Calu3 (cell line): ENCODE measurements around the gene CD3G. TPM values are rescaled to one million over a fixed set of nuclear protein-coding genes. Genes with fewer than 3 reads are reported as not detected.

Experiments used
- BruUV-seq: library from RNA; stranded (reverse); fragments of 400-500 nt; replicated peaks from 2 replicates; lab custom pipeline; 2021; lab: Mats Ljungman, UMichigan
- CTCF ChIA-PET: fragments of 300-600 bp; sonication (Branson Sonifier 250); formaldehyde crosslinking; loops from one replicate; lab custom pipeline; 2022; ENCODE audit warnings: antibody characterized with exemption; lab: Charles Lee
- DNase-seq: peaks from one replicate; pipeline ENCODE4 v3.0.0; 2022
- H3K27ac Mint-ChIP-seq: one replicate; pipeline ENCODE4 v1.8.0; 2022; ENCODE audit warnings: mixed read lengths; ENCODE audit not compliant: unreplicated experiment
- H3K27me3 Mint-ChIP-seq: one replicate; pipeline ENCODE4 v1.8.0; 2022; ENCODE audit warnings: mixed read lengths; ENCODE audit not compliant: unreplicated experiment
- H3K36me3 Mint-ChIP-seq: one replicate; pipeline ENCODE4 v1.8.0; 2022; ENCODE audit warnings: mild to moderate bottlenecking, moderate library complexity, mixed read lengths; ENCODE audit not compliant: insufficient read depth, unreplicated experiment
- H3K4me1 Mint-ChIP-seq: one replicate; pipeline ENCODE4 v1.8.0; 2022; ENCODE audit warnings: mild to moderate bottlenecking, low read depth, mixed read lengths; ENCODE audit not compliant: unreplicated experiment
- H3K4me3 Mint-ChIP-seq: one replicate; pipeline ENCODE4 v1.8.0; 2022; ENCODE audit warnings: mild to moderate bottlenecking, low read depth, moderate library complexity, mixed read lengths; ENCODE audit not compliant: unreplicated experiment
- H3K9me3 Mint-ChIP-seq: one replicate; pipeline ENCODE4 v1.8.0; 2022; ENCODE audit warnings: low read depth, mixed read lengths; ENCODE audit not compliant: unreplicated experiment
- CTCF ChIP-seq: fragments of 200-600 bp; IDR thresholded peaks from one replicate; pipeline ENCODE4 v1.8.0; 2022; ENCODE audit warnings: antibody characterized with exemption; ENCODE audit not compliant: unreplicated experiment
- intact Hi-C: fragments of 100-400 bp; cut with micrococcal nuclease; formaldehyde crosslinking; loops from one replicate; pipeline ENCODE4 v1.10.0; 2022; ENCODE audit not compliant: unreplicated experiment
- total RNA-seq: library from RNA; stranded (reverse); gene quantifications from 2 replicates; pipeline ENCODE4 v1.2.3, GENCODE V29; 2022

CD3G gene
- total RNA-seq, 1 experiment from 2014 or later = not detected

GRCh38 chr11:118325283-118325682 is 18.9 kb upstream of the CD3G start:
- Mint-ChIP-seq H3K36me3 (no peaks in the 10 kb centered on the region), H3K4me3 (no peak overlapping the region), H3K27me3 (no peaks in the 10 kb centered on the region), H3K4me1 (peaks cover 4% of the 10 kb centered on the region), H3K27ac (no peak overlapping the region), H3K9me3 (peaks cover 1% of the 10 kb centered on the region)
- BruUV-seq = no TSS peak
- DNase-seq = no peak
- intact Hi-C loops = no loop called here
- TF ChIP-seq CTCF = no peak
- CTCF ChIA-PET = no interaction called here

GRCh38 chr11:118328745-118329144 is 15.4 kb upstream of the CD3G start:
- intact Hi-C loops = no loop called here
- no peak for TF ChIP-seq CTCF
- Mint-ChIP-seq H3K4me3 (no peak overlapping the region), H3K36me3 (no peaks in the 10 kb centered on the region), H3K27me3 (no peaks in the 10 kb centered on the region), H3K9me3 (no peaks in the 10 kb centered on the region), H3K27ac (no peak overlapping the region), H3K4me1 (no peaks in the 10 kb centered on the region)
- no peak for DNase-seq
- CTCF ChIA-PET = no interaction called here
- no TSS peak for BruUV-seq

GRCh38 chr11:118334745-118335144 is 9.4 kb upstream of the CD3G start:
- CTCF ChIA-PET = interaction anchor here (0.9 kb wide), 1 partner anchor 28 kb away, joined by 5 read pairs; no protein-coding TSS in a partner anchor
- Mint-ChIP-seq H3K27ac (no peak overlapping the region), H3K4me3 (no peak overlapping the region)

GRCh38 chr11:118338637-118339061 is 5.5 kb upstream of the CD3G start:
- Mint-ChIP-seq H3K4me3 (no peak overlapping the region), H3K27ac (peak overlapping the region; percentile 58), H3K4me1 (no peaks in the 10 kb centered on the region), H3K27me3 (peaks cover 34% of the 10 kb centered on the region), H3K9me3 (no peaks in the 10 kb centered on the region), H3K36me3 (no peaks in the 10 kb centered on the region)
- intact Hi-C loops = no loop called here
- CTCF ChIA-PET = interaction anchor here (0.6 kb wide), 1 partner anchor 1026 kb away, joined by 4 read pairs; no protein-coding TSS in a partner anchor
- DNase-seq = no peak
- no TSS peak for BruUV-seq
- no peak for TF ChIP-seq CTCF

More at GRCh38 chr11:118334745-118335144, 9.4 kb upstream of the CD3G start:
- DNase-seq = no peak
- TF ChIP-seq CTCF = no peak
- peaks cover 17% of the 10 kb centered on the region for H3K27me3 Mint-ChIP-seq
- H3K4me1 Mint-ChIP-seq = no peaks in the 10 kb centered on the region
- no peaks in the 10 kb centered on the region for H3K36me3 Mint-ChIP-seq
- no TSS peak for BruUV-seq
- intact Hi-C loops = no loop called here
- no peaks in the 10 kb centered on the region for H3K9me3 Mint-ChIP-seq
